Transverse colon (tissue), 4 donors: ENCODE measurements around the gene FBXO46. TPM values are rescaled to one million over a fixed set of nuclear protein-coding genes. Genes with fewer than 3 reads are reported as not detected.

Experiments used
- DNase-seq: peaks from one replicate; pipeline ENCODE4 v3.0.0-alpha.2; 2019
- H3K27ac ChIP-seq, 4 donors: fragments of 200-600 bp; sonication (generic); 2 replicates each; pipeline ENCODE4 v1.5.1; 2016 to 2018; ENCODE audit warnings: inconsistent platforms in 4 of 4
- H3K27me3 ChIP-seq: fragments of 200-600 bp; sonication (generic); 2 replicates; pipeline ENCODE4 v1.5.1; 2017; ENCODE audit warnings: inconsistent platforms
- H3K36me3 ChIP-seq, 4 donors: fragments of 200-600 bp; sonication (generic); 2 replicates each; pipeline ENCODE4 v1.5.1; 2017 to 2019; ENCODE audit warnings: inconsistent platforms in 4 of 4
- H3K4me1 ChIP-seq, 4 donors: fragments of 200-600 bp; sonication (generic); 2 replicates each; pipeline ENCODE4 v1.5.1; 2017 to 2020; ENCODE audit warnings: inconsistent platforms in 4 of 4
- H3K4me3 ChIP-seq, 4 donors: fragments of 200-600 bp; sonication (generic); 1 replicate in 1 of 4; 2 replicates in 3 of 4; pipeline versions ENCODE4 v1.5.1 to v1.6.1; 2017 to 2019; ENCODE audit warnings: inconsistent platforms in 4 of 4
- H3K9me3 ChIP-seq, 2 donors: fragments of 200-600 bp; sonication (generic); 2 replicates each; pipeline ENCODE4 v1.5.1; 2017 to 2019; ENCODE audit warnings: inconsistent platforms in 2 of 2
- CTCF ChIP-seq, 5 experiments: fragments of 200-600 bp in 3 of 5; fragments of 450-650 bp in 2 of 5; sonication (generic) in 3 of 5; IDR thresholded peaks; 1 replicate in 2 of 5; 2 replicates in 3 of 5; pipeline ENCODE4 v1.5.1; 2016 to 2017; ENCODE audit warnings: antibody characterized with exemption in 5 of 5, inconsistent platforms in 3 of 5, mild to moderate bottlenecking in 2 of 5, moderate library complexity in 1 of 5
- EP300 ChIP-seq: sonication (generic); formaldehyde crosslinking; IDR thresholded peaks from one replicate; pipeline ENCODE4 v1.6.1; 2017; ENCODE audit warnings: antibody characterized with exemption, low read depth
- POLR2A ChIP-seq: fragments of 450-650 bp; IDR thresholded peaks from one replicate; pipeline ENCODE4 v1.6.1; 2016; ENCODE audit warnings: antibody characterized with exemption, mild to moderate bottlenecking, moderate library complexity
- POLR2AphosphoS5 ChIP-seq, 3 donors: sonication (generic); formaldehyde crosslinking; IDR thresholded peaks; one replicate each; pipeline ENCODE4 v1.6.1; 2016; ENCODE audit warnings: antibody characterized with exemption in 3 of 3
- WGBS, 2 donors: methylation state at CpG; one replicate each; pipeline ENCODE4 v1.1.5; 2018; ENCODE audit warnings: low coverage in 1 of 2; 5-methylcytosine and 5-hydroxymethylcytosine counted together
- in situ Hi-C, 4 donors: fragments of 200-750 bp; cut with MboI; loops; one replicate each; pipeline versions ENCODE4 v1.15.0 to v1.15.1; 2017; ENCODE audit warnings: low sequenced_read_pairs in 3 of 4, low pct_ligation_motif_present in 1 of 4, low pct_unique_long_range_greater_than_20kb in 1 of 4
- intact Hi-C: fragments of 100-400 bp; cut with DNase I; formaldehyde crosslinking; loops from one replicate; pipeline ENCODE4 v1.15.1; 2023; ENCODE audit warnings: low total_unique reads
- total RNA-seq, 4 donors: library from RNA; depleted of rRNA; stranded (reverse); fragments of >200 nt; gene quantifications; one replicate each; pipeline ENCODE4 v1.1.0, GENCODE V29; 2016

FBXO46 gene
- total RNA-seq: 10 to 100 TPM; 14.1 to 40.8 (median 19.6) TPM

- Histone ChIP-seq H3K4me1 (peaks cover 6 to 27% (median 16%) of the 10 kb centered on the region in 4 donors), H3K27ac (peak within 1 kb of the TSS; percentile 79 to 93 (median 84)), H3K27me3 (no peaks in the 10 kb centered on the region), H3K36me3 (no peaks in the 10 kb centered on the region), H3K4me3 (peak within 1 kb of the TSS; percentile 74 to 98 (median 86)), H3K9me3 (no peaks in the 10 kb centered on the region)
- WGBS, 2 donors: 2% methylated on average over 21 to 44 of the region's 48 CpGs
- in situ Hi-C loops: no loop called here
- TF ChIP-seq CTCF (IDR thresholded peaks at IDR 0.05): peak in 2 of 5 experiments; percentile 3 to 12
- no peak for TF ChIP-seq EP300
- peak; percentile 93 for TF ChIP-seq POLR2A
- peak; percentile 88 to 95 (median 95) for TF ChIP-seq POLR2AphosphoS5 (IDR thresholded peaks at IDR 0.05)
- DNase-seq: peak; percentile 97
- intact Hi-C loops: no loop called here
Observed at GRCh38 chr19:45730368-45731288, at the start of gene FBXO46. TSS of gene FBXO46 (minus strand) at chr19:45730896. CDS start at chr19:45713495, 17,401 bp downstream.

GRCh38 chr19:45780146-45780447, 49.4 kb upstream of the FBXO46 start:
- intact Hi-C loops (no loop called here), in situ Hi-C loops (no loop called here)
- Histone ChIP-seq H3K36me3 (no peaks in the 10 kb centered on the region), H3K9me3 (no peaks in the 10 kb centered on the region), H3K27ac (peak overlapping the region; percentile 81 to 97 (median 88)), H3K4me1 (peaks cover 12 to 55% (median 49%) of the 10 kb centered on the region in 4 donors), H3K27me3 (no peaks in the 10 kb centered on the region), H3K4me3 (peak overlapping the region in 2 of 4 donors; percentile 38 to 53)
- TF ChIP-seq CTCF (IDR thresholded peaks at IDR 0.05) (no peak), EP300 (no peak), POLR2A (no peak), POLR2AphosphoS5 (IDR thresholded peaks at IDR 0.05) (no peak)
- DNase-seq: no peak
- WGBS, 2 donors: 20% methylated on average over 4 of the region's 4 CpGs; no CpG with 5 or more reads in 1 of the 2 donors

GRCh38 chr19:45779231-45780145, 48.8 kb upstream of the FBXO46 start:
- peaks cover 12 to 51% (median 46%) of the 10 kb centered on the region in 4 donors for H3K4me1 ChIP-seq
- intact Hi-C loops (no loop called here), in situ Hi-C loops (no loop called here)
- peak overlapping the region in 2 of 4 donors; percentile 38 to 53 for H3K4me3 ChIP-seq
- WGBS, 2 donors: 8% methylated on average over 42 of the region's 48 CpGs; no CpG with 5 or more reads in 1 of the 2 donors
- no peaks in the 10 kb centered on the region for H3K9me3 ChIP-seq
- no peaks in the 10 kb centered on the region for H3K27me3 ChIP-seq
- no peaks in the 10 kb centered on the region for H3K36me3 ChIP-seq
- peak; percentile 97 for DNase-seq
- peak overlapping the region; percentile 81 to 97 (median 88) for H3K27ac ChIP-seq
- TF ChIP-seq CTCF (IDR thresholded peaks at IDR 0.05) (peak; percentile 66 to 94 (median 72)), EP300 (no peak), POLR2AphosphoS5 (IDR thresholded peaks at IDR 0.05) (peak in 1 of 3 donors; percentile 19), POLR2A (no peak)
